Astrocyte (in vitro differentiated cells and primary cell): Measurements from ENCODE around the gene FAM120B. TPM values are rescaled to one million over a fixed set of nuclear protein-coding genes. Genes with fewer than 3 reads are reported as not detected.

Experiments
- DNase-seq: peaks from one replicate; pipeline ENCODE4 v3.0.0-alpha.2; 2010; ENCODE audit warnings: low read depth
- FAIRE-seq: peaks from 2 replicates; lab custom pipeline; 2011; peaks lifted over from hg19 to GRCh38; lab: Jason Lieb, UNC
- H2AFZ ChIP-seq: 2 replicates; pipeline ENCODE4 v1.6.0; 2012; ENCODE audit warnings: low read depth, low read length, inconsistent platforms
- H3K27ac ChIP-seq: 2 replicates; pipeline ENCODE4 v1.5.1; 2011; ENCODE audit warnings: low read depth, low read length, inconsistent platforms
- H3K27me3 ChIP-seq: 2 replicates; pipeline ENCODE4 v1.6.0; 2011; ENCODE audit warnings: low read length, inconsistent platforms; ENCODE audit not compliant: insufficient read depth
- H3K36me3 ChIP-seq: 2 replicates; pipeline ENCODE4 v1.5.1; 2011; ENCODE audit warnings: low read length, inconsistent platforms; ENCODE audit not compliant: insufficient read depth
- H3K4me1 ChIP-seq: 2 replicates; pipeline ENCODE4 v1.5.1; 2011; ENCODE audit warnings: low read length, inconsistent platforms; ENCODE audit not compliant: insufficient read depth
- H3K4me2 ChIP-seq: 2 replicates; pipeline ENCODE4 v1.6.0; 2012; ENCODE audit warnings: low read length, inconsistent platforms
- H3K4me3 ChIP-seq: 2 replicates; pipeline ENCODE4 v1.5.1; 2011; ENCODE audit warnings: low read depth, mild to moderate bottlenecking, low read length, inconsistent platforms; ENCODE audit not compliant: insufficient read depth
- H3K79me2 ChIP-seq: 2 replicates; pipeline ENCODE4 v1.6.0; 2012; ENCODE audit warnings: mild to moderate bottlenecking, low read length, inconsistent platforms; ENCODE audit not compliant: insufficient read depth
- H3K9ac ChIP-seq: 2 replicates; pipeline ENCODE4 v1.6.0; 2012; ENCODE audit warnings: mild to moderate bottlenecking, low read length, inconsistent platforms
- H3K9me3 ChIP-seq: 2 replicates; pipeline ENCODE4 v1.5.1; 2012; ENCODE audit warnings: low read depth, mild to moderate bottlenecking, low read length, inconsistent platforms; ENCODE audit not compliant: insufficient read depth
- H4K20me1 ChIP-seq: 2 replicates; pipeline ENCODE4 v1.6.0; 2012; ENCODE audit warnings: low read length, inconsistent platforms; ENCODE audit not compliant: insufficient read depth
- H3K27ac Mint-ChIP-seq: one replicate; pipeline ENCODE4 v1.8.0; 2021; ENCODE audit warnings: mild to moderate bottlenecking, mixed read lengths; ENCODE audit not compliant: unreplicated experiment
- H3K27me3 Mint-ChIP-seq: one replicate; pipeline ENCODE4 v1.8.0; 2021; ENCODE audit warnings: low read depth, mixed read lengths; ENCODE audit not compliant: unreplicated experiment
- H3K36me3 Mint-ChIP-seq: one replicate; pipeline ENCODE4 v1.8.0; 2021; ENCODE audit warnings: low read depth, mixed read lengths; ENCODE audit not compliant: unreplicated experiment
- H3K4me1 Mint-ChIP-seq: one replicate; pipeline ENCODE4 v1.8.0; 2021; ENCODE audit warnings: low read depth, mixed read lengths; ENCODE audit not compliant: unreplicated experiment
- H3K4me3 Mint-ChIP-seq: one replicate; pipeline ENCODE4 v1.8.0; 2021; ENCODE audit warnings: mild to moderate bottlenecking, moderate library complexity, mixed read lengths; ENCODE audit not compliant: unreplicated experiment
- H3K9me3 Mint-ChIP-seq: one replicate; pipeline ENCODE4 v1.8.0; 2021; ENCODE audit warnings: mild to moderate bottlenecking, mixed read lengths; ENCODE audit not compliant: unreplicated experiment
- EZH2 ChIP-seq: IDR thresholded peaks from 2 replicates; pipeline ENCODE4 v1.6.1; 2012; ENCODE audit warnings: mild to moderate bottlenecking, low read length, inconsistent platforms; ENCODE audit not compliant: insufficient read depth
- total RNA-seq: library from RNA; stranded (reverse); gene quantifications from 2 replicates; pipeline ENCODE4 v1.2.1, GENCODE V29; 2021
- TF ChIP-seq, protein P1 (sequence below): IDR thresholded peaks from 2 replicates; pipeline ENCODE4 v1.5.1; 2011; ENCODE audit warnings: low read depth, mild to moderate bottlenecking, inconsistent platforms, low read length, moderate library complexity; ENCODE audit not compliant: insufficient read depth

The FAM120B gene
- total RNA-seq, 1 donor from 2014 or later: 29.8 TPM

DNA sequence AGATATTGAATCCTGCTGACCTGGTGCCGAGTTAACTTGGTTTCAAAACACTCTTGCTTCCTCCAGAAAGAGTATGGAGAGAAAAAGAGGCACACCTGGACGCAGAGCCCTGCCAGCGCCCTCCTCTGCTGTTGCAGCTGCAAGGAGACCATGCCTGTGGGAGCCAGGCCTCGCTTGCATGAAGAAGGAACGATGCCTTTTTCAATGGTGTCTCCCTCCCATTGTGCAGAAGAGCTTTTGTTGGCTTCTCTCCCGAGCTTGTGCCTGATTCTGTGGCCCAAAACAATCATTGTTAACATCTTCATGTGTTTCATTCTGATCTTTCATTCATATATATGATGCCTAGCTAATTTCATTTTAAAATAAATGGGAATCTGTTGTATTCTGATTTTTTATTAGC, 98.1 kb downstream of the FAM120B start:
- no peak for DNase-seq
- Histone ChIP-seq H3K27me3 (no peaks in the 10 kb centered on the region), H3K36me3 (peaks cover 4% of the 10 kb centered on the region), H2AFZ (no peak overlapping the region), H3K4me3 (peak overlapping the region; percentile 26), H3K27ac (peak overlapping the region; percentile 98), H3K9ac (peak overlapping the region; percentile 82), H3K9me3 (no peaks in the 10 kb centered on the region), H4K20me1 (no peaks in the 10 kb centered on the region), H3K4me2 (peak overlapping the region; percentile 72), H3K79me2 (no peaks in the 10 kb centered on the region), H3K4me1 (peaks cover 39% of the 10 kb centered on the region)
- FAIRE-seq: no peak
- TF ChIP-seq, protein P1, sequence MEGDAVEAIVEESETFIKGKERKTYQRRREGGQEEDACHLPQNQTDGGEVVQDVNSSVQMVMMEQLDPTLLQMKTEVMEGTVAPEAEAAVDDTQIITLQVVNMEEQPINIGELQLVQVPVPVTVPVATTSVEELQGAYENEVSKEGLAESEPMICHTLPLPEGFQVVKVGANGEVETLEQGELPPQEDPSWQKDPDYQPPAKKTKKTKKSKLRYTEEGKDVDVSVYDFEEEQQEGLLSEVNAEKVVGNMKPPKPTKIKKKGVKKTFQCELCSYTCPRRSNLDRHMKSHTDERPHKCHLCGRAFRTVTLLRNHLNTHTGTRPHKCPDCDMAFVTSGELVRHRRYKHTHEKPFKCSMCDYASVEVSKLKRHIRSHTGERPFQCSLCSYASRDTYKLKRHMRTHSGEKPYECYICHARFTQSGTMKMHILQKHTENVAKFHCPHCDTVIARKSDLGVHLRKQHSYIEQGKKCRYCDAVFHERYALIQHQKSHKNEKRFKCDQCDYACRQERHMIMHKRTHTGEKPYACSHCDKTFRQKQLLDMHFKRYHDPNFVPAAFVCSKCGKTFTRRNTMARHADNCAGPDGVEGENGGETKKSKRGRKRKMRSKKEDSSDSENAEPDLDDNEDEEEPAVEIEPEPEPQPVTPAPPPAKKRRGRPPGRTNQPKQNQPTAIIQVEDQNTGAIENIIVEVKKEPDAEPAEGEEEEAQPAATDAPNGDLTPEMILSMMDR: no peak
- TF ChIP-seq EZH2: no peak
- peaks cover 58% of the 10 kb centered on the region for H3K4me1 Mint-ChIP-seq
- H3K9me3 Mint-ChIP-seq: peaks cover 3% of the 10 kb centered on the region
- no peak overlapping the region for H3K4me3 Mint-ChIP-seq
- peaks cover 14% of the 10 kb centered on the region for H3K36me3 Mint-ChIP-seq
- no peaks in the 10 kb centered on the region for H3K27me3 Mint-ChIP-seq
- peak overlapping the region; percentile 97 for H3K27ac Mint-ChIP-seq

DNA sequence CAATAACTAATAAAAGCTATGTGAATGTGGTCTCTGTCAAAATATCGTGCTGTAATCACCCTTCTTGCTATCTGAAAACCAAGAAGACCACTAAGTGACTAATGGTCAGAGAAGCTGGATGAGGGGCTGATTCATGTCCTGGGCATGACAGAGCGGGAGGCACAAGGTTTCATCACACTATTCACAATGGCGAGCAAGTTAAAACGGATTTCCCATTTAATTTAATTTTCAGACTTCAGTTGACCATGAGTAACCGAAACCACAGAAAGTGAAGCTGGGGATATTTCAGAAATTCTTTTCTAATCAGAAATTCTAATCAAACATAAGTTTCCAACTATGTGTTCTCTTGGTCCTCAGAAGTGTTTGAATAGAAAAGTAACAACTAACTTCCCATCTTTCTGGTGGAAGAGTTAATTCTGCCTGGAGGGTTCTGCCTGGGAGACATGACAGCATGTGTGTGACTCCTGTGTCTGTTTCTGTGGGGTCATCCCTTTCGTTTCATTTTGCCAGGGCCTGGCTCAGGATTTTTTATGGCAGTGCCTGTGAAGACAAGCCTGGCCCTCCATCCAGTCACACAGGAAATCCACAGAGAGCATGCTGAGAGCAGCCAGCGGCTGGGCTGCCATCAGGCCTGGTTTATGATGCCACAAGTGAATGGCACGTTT, 98.9 kb downstream of the FAM120B start:
- Histone ChIP-seq H3K27ac (peak overlapping the region; percentile 98), H3K27me3 (no peaks in the 10 kb centered on the region), H4K20me1 (no peaks in the 10 kb centered on the region), H3K4me2 (peak overlapping the region; percentile 72), H3K36me3 (peaks cover 4% of the 10 kb centered on the region), H2AFZ (no peak overlapping the region), H3K4me1 (peaks cover 39% of the 10 kb centered on the region), H3K79me2 (no peaks in the 10 kb centered on the region), H3K9me3 (no peaks in the 10 kb centered on the region), H3K9ac (peak overlapping the region; percentile 82), H3K4me3 (no peak overlapping the region)
- H3K4me3 Mint-ChIP-seq: peak overlapping the region; percentile 54
- H3K27ac Mint-ChIP-seq: peak overlapping the region; percentile 97
- TF ChIP-seq, protein P1: no peak
- no peak for TF ChIP-seq EZH2
- DNase-seq: peak; percentile 99
- FAIRE-seq: peak; percentile 97
- peaks cover 58% of the 10 kb centered on the region for H3K4me1 Mint-ChIP-seq
- no peaks in the 10 kb centered on the region for H3K27me3 Mint-ChIP-seq
- H3K9me3 Mint-ChIP-seq: peaks cover 5% of the 10 kb centered on the region
- peaks cover 14% of the 10 kb centered on the region for H3K36me3 Mint-ChIP-seq

DNA sequence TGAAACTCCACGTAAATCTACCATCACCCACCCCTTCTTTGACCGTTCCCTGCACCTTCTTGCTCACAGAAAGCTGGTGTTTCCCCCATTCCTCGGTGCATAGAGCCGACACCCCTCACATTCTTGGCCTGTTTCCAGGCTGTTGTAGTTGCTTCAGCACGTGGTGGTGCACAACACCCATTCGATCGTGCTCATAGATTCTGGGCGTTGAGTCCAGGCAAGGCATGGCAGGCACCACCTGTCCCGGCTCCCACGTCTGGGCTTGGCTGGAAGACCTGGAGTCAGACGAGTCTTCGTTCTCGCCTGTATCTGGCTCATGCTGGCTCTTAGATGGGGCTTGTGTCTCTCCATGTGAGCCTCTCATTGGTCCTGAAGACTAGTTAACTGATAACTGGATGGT, 100.6 kb downstream of the FAM120B start:
- no peak for FAIRE-seq
- H4K20me1 ChIP-seq: no peaks in the 10 kb centered on the region
- Mint-ChIP-seq H3K4me3 (no peak overlapping the region), H3K9me3 (peaks cover 8% of the 10 kb centered on the region), H3K27ac (no peak overlapping the region), H3K4me1 (peaks cover 57% of the 10 kb centered on the region), H3K27me3 (no peaks in the 10 kb centered on the region), H3K36me3 (peaks cover 12% of the 10 kb centered on the region)
- H3K36me3 ChIP-seq: peaks cover 4% of the 10 kb centered on the region
- no peak overlapping the region for H3K9ac ChIP-seq
- H3K4me3 ChIP-seq: no peak overlapping the region
- no peaks in the 10 kb centered on the region for H3K79me2 ChIP-seq
- no peak overlapping the region for H3K27ac ChIP-seq
- peaks cover 39% of the 10 kb centered on the region for H3K4me1 ChIP-seq
- DNase-seq: no peak
- H3K9me3 ChIP-seq: no peaks in the 10 kb centered on the region
- H2AFZ ChIP-seq: no peak overlapping the region
- TF ChIP-seq, protein P1: no peak
- no peak for TF ChIP-seq EZH2
- no peaks in the 10 kb centered on the region for H3K27me3 ChIP-seq
- no peak overlapping the region for H3K4me2 ChIP-seq
